ENCODE data around the gene NEURL1B. TPM values are rescaled to one million over a fixed set of nuclear protein-coding genes. Genes with fewer than 3 reads are reported as not detected.
"Not testable (repeated sequence)": the region's sequence is repeated elsewhere in the genome, so short reads cannot be mapped to it uniquely, and the experiment has no call there.

NEURL1B gene
- polyA plus RNA-seq, 2 of the 4 experiments (the other 2 are of a cell fraction), result 0.89 to 2.1 TPM

DNA sequence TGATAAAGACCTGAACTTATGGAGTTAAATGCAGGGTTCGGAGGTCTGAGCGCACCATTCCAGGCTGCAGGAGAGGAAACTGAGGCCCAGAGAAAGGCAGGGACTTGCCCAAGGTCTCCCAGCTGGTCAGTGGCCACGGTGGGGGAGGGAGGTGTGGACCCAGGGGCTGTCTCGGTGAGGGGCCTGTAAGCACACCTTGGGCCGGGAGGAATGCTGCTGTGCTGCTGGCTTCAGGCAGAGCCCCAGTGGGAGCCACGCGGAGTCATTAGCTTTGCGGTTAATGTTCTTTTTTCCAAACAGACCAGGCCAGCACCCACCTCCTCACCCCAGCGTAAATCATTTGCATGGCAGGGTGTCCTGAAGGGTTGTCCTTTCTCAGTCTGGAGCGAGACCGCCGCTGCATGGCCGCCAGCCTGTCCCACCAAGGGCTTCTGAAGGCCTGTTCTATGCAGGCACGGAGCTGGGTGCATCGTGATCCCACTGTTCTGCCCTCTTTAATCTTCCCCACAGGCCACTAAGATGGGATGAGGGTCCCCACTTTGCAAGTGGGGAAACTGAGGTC lies 35.9 kb downstream of the NEURL1B start:
- ChIA-PET POLR2A (no interaction called here), CTCF (interaction anchor here (1.1 to 1.5 kb wide), 3 partner anchors 12 to 199 kb away, joined by 3 to 15 read pairs (median 3); no protein-coding TSS in a partner anchor)
- FAIRE-seq (no peak), DNase-seq (ENCODE audit: low read depth in 1 of 2, low spot score in 1 of 2) (no peak), ATAC-seq (no peak)
- no peak overlapping the region for H3K4me2 ChIP-seq
- TF ChIP-seq MYC (IDR thresholded peaks at IDR 0.05; ENCODE audit: borderline replicate concordance, low read length), result no peak
- TF ChIP-seq POLR2AphosphoS2 (conservative IDR thresholded peaks at IDR 0.05; ENCODE audit: low read length), result no peak
- TF ChIP-seq ZFP36 (IDR thresholded peaks at IDR 0.05; ENCODE audit: borderline replicate concordance, partially characterized antibody), result no peak
- TF ChIP-seq RARB (CRISPR knock-in tag; IDR thresholded peaks at IDR 0.05), result no peak
- no peak for TF ChIP-seq CHD4 (IDR thresholded peaks at IDR 0.05; ENCODE audit: borderline replicate concordance)
- TF ChIP-seq CBX2 (IDR thresholded peaks at IDR 0.05; ENCODE audit: borderline replicate concordance, low read depth), result no peak
- TF ChIP-seq ESRRA (IDR thresholded peaks at IDR 0.05; ENCODE audit: borderline replicate concordance, low read length), result no peak
- no peak for TF ChIP-seq PHF8 (IDR thresholded peaks at IDR 0.05; ENCODE audit: borderline replicate concordance, low read depth)
- TF ChIP-seq ZSCAN20 (CRISPR knock-in tag; IDR thresholded peaks at IDR 0.05), result no peak
- no peak for TF ChIP-seq POLR2A (IDR thresholded peaks at IDR 0.05; ENCODE audit: low read length)
- TF ChIP-seq, protein P1, sequence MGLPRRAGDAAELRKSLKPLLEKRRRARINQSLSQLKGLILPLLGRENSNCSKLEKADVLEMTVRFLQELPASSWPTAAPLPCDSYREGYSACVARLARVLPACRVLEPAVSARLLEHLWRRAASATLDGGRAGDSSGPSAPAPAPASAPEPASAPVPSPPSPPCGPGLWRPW (IDR thresholded peaks at IDR 0.05), result no peak
- no peak for TF ChIP-seq RAD21 (conservative IDR thresholded peaks at IDR 0.05 in 1 of 2, IDR thresholded peaks at IDR 0.05 in 1 of 2)
- TF ChIP-seq ZC3H11A (IDR thresholded peaks at IDR 0.05), result no peak
- TF ChIP-seq HOXB13 (CRISPR knock-in tag; IDR thresholded peaks at IDR 0.05; ENCODE audit: low read depth), result no peak
- TF ChIP-seq ZNF302 (CRISPR knock-in tag; IDR thresholded peaks at IDR 0.05), result no peak
- no peaks in the 10 kb centered on the region for H3K9me3 ChIP-seq
- 86% methylated on average over 14 of the region's 15 CpGs for WGBS (ENCODE audit: missing lambda C conversion rate)
- no peak overlapping the region for H3K27ac ChIP-seq
- H3K4me1 ChIP-seq, result no peaks in the 10 kb centered on the region
- no peak overlapping the region for H3K4me3 ChIP-seq

DNA sequence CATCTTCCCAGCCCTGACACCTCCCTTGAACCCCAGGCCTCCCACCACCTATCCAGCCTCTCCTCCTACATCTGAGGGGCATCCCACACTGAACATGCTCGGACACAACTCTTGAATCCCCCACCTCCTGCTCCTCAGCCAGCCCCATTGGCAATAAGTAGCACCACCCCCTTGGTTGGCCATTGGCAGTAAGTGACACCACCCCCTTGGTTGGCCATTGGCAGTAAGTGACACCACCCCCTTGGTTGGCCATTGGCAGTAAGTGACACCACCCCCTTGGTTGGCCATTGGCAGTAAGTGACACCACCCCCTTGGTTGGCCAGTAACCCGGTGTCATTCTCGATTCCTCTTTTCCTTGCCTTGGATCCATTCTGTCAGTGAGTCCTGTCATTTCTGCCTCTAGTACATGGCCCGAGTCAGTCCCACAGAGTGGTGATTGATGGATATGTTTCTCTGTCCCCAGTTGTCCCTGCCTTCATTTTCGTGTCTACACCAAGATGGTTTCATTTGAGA lies 37.4 kb downstream of the NEURL1B start:
- WGBS (ENCODE audit: missing lambda C conversion rate), result 86% methylated on average over 5 of the region's 5 CpGs
- FAIRE-seq; H3K4me2 ChIP-seq; H3K9me3 ChIP-seq; H3K4me1 ChIP-seq; H3K4me3 ChIP-seq; H3K27ac ChIP-seq; ATAC-seq; DNase-seq (ENCODE audit: low read depth in 1 of 2, low spot score in 1 of 2); POLR2A ChIA-PET: not testable (repeated sequence)
- CTCF ChIA-PET, result interaction anchor here (1.7 to 12.1 kb wide), 2 partner anchors 19 to 34 kb away, joined by 4 to 100 read pairs; no protein-coding TSS in a partner anchor

DNA sequence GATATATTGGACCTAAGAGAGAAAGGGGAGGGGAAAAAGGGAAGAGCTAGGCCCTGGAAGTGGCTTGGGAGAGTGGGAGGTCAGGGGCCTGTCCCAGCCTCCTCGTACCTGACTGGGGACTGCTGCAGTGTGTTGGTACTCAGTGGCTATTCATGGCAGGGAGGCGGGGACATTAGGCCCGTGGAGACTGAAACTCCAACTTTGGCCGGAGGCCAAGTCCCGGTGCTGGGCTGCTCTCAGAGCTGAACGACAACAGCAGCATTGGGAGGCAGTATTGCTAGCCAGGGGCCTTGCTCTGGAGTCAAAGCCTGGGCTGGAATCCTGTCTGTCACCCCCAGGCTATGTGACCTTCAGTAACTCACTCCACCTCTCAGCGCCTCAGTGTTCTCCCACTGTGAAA lies 37.8 kb downstream of the NEURL1B start:
- no peak for TF ChIP-seq MAFK (IDR thresholded peaks at IDR 0.05; ENCODE audit: partially characterized antibody)
- TF ChIP-seq JUNB (IDR thresholded peaks at IDR 0.05), result no peak
- no peak for TF ChIP-seq POLR2AphosphoS2 (conservative IDR thresholded peaks at IDR 0.05; ENCODE audit: low read length)
- no peak for TF ChIP-seq RNF2 (IDR thresholded peaks at IDR 0.05; ENCODE audit: borderline replicate concordance, low read depth)
- TF ChIP-seq PHF8 (IDR thresholded peaks at IDR 0.05; ENCODE audit: borderline replicate concordance, low read depth), result no peak
- no peak for TF ChIP-seq EHF (CRISPR knock-in tag; IDR thresholded peaks at IDR 0.05)
- TF ChIP-seq TFCP2L1 (CRISPR knock-in tag; IDR thresholded peaks at IDR 0.05), result no peak
- no peak for TF ChIP-seq TP53 (CRISPR knock-in tag; IDR thresholded peaks at IDR 0.05)
- no peak for TF ChIP-seq FOSB (CRISPR knock-in tag; IDR thresholded peaks at IDR 0.05)
- no peak for TF ChIP-seq MAZ (IDR thresholded peaks at IDR 0.05; ENCODE audit: borderline replicate concordance, low read depth, low read length)
- TF ChIP-seq, protein P2, sequence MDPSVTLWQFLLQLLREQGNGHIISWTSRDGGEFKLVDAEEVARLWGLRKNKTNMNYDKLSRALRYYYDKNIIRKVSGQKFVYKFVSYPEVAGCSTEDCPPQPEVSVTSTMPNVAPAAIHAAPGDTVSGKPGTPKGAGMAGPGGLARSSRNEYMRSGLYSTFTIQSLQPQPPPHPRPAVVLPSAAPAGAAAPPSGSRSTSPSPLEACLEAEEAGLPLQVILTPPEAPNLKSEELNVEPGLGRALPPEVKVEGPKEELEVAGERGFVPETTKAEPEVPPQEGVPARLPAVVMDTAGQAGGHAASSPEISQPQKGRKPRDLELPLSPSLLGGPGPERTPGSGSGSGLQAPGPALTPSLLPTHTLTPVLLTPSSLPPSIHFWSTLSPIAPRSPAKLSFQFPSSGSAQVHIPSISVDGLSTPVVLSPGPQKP (IDR thresholded peaks at IDR 0.05; ENCODE audit: low read depth, low read length), result no peak
- TF ChIP-seq RFX5 (IDR thresholded peaks at IDR 0.05), result no peak
- TF ChIP-seq, protein P3, sequence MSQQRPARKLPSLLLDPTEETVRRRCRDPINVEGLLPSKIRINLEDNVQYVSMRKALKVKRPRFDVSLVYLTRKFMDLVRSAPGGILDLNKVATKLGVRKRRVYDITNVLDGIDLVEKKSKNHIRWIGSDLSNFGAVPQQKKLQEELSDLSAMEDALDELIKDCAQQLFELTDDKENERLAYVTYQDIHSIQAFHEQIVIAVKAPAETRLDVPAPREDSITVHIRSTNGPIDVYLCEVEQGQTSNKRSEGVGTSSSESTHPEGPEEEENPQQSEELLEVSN (IDR thresholded peaks at IDR 0.05; ENCODE audit: borderline replicate concordance, low read depth), result no peak
- TF ChIP-seq CHD4 (IDR thresholded peaks at IDR 0.05; ENCODE audit: borderline replicate concordance), result no peak
- H3K4me1 ChIP-seq, result no peaks in the 10 kb centered on the region
- no peak overlapping the region for H3K27ac ChIP-seq
- no peaks in the 10 kb centered on the region for H3K9me3 ChIP-seq
- ChIA-PET POLR2A (no interaction called here), CTCF (interaction anchor here (1.7 to 12.1 kb wide), 2 partner anchors 18 to 34 kb away, joined by 4 to 100 read pairs; no protein-coding TSS in a partner anchor)
- H3K4me2 ChIP-seq, result no peak overlapping the region
- ATAC-seq (no peak), FAIRE-seq (no peak), DNase-seq (ENCODE audit: low read depth in 1 of 2, low spot score in 1 of 2) (no peak)
- 74% methylated on average over 7 of the region's 7 CpGs for WGBS (ENCODE audit: missing lambda C conversion rate)
- no peak overlapping the region for H3K4me3 ChIP-seq

Measured in A549 (cell line).